ENCODE measurements around the gene SMPD1.
A peak's percentile ranks its signal among the peaks of the same experiment; 100 is the strongest.

Gene SMPD1

GRCh38 chr11:6389905-6390717 is at the start of gene SMPD1:
SMPD1 (plus strand) TSS chr11:6390474; CDS start chr11:6390599, 125 bp downstream.
- peak; percentile 96 for DNase-seq

GRCh38 chr11:6345366-6345765 is 44.9 kb upstream of the SMPD1 start:
- DNase-seq, result no peak

GRCh38 chr11:6350043-6350442 is 40.2 kb upstream of the SMPD1 start:
- DNase-seq, result no peak

- no peak for DNase-seq
Observed at GRCh38 chr11:6350486-6350885, 39.8 kb upstream of the SMPD1 start.

- no peak for DNase-seq
Observed at GRCh38 chr11:6351782-6352382, 38.4 kb upstream of the SMPD1 start.

- DNase-seq, result peak; percentile 61
Observed at GRCh38 chr11:6353367-6353987, 36.8 kb upstream of the SMPD1 start.

GRCh38 chr11:6354651-6355485 is 35.4 kb upstream of the SMPD1 start:
- no peak for DNase-seq

GRCh38 chr11:6356503-6357055 is 33.7 kb upstream of the SMPD1 start:
- no peak for DNase-seq

- no peak for DNase-seq
Observed at GRCh38 chr11:6357222-6357621, 33.1 kb upstream of the SMPD1 start.

GRCh38 chr11:6360183-6360582 is 30.1 kb upstream of the SMPD1 start:
- no peak for DNase-seq

GRCh38 chr11:6362185-6362872 is 27.9 kb upstream of the SMPD1 start:
- DNase-seq, result no peak

GRCh38 chr11:6362873-6363678 is 27.2 kb upstream of the SMPD1 start:
- DNase-seq, result peak; percentile 68

- DNase-seq, result no peak
Observed at GRCh38 chr11:6365659-6366058, 24.6 kb upstream of the SMPD1 start.

- DNase-seq, result no peak
Observed at GRCh38 chr11:6371825-6372224, 18.4 kb upstream of the SMPD1 start.

GRCh38 chr11:6377902-6378639 is 12.2 kb upstream of the SMPD1 start:
- DNase-seq, result peak; percentile 27

- no peak for DNase-seq
Observed at GRCh38 chr11:6378640-6378989, 11.7 kb upstream of the SMPD1 start.

- no peak for DNase-seq
Observed at GRCh38 chr11:6385046-6385777, 5.1 kb upstream of the SMPD1 start.

GRCh38 chr11:6387811-6388599 is 2.3 kb upstream of the SMPD1 start:
- DNase-seq, result no peak

- no peak for DNase-seq
Observed at GRCh38 chr11:6388748-6389147, 1.5 kb upstream of the SMPD1 start.

Data from CD4-positive, alpha-beta T cell treated with Interleukin-6 for 4 hours (primary cell).